Fibroblast of lung (primary cell): ENCODE results near the gene CALML4. TPM values are rescaled to one million over a fixed set of nuclear protein-coding genes. Genes with fewer than 3 reads are reported as not detected.

Source experiments
- DNase-seq, 2 donors: peaks; one replicate each; pipeline versions ENCODE4 v3.0.0 to v3.0.0-alpha.2; 2010; ENCODE audit warnings: low read depth in 2 of 2
- H2AFZ ChIP-seq: 2 replicates; pipeline ENCODE4 v1.5.1; 2012; ENCODE audit warnings: low read length, control low read depth, inconsistent platforms
- H3K27ac ChIP-seq: 2 replicates; pipeline ENCODE4 v1.5.1; 2011; ENCODE audit warnings: low read length, control low read depth; ENCODE audit not compliant: insufficient read depth
- H3K27me3 ChIP-seq: 2 replicates; pipeline ENCODE4 v1.5.1; 2011; ENCODE audit warnings: mild to moderate bottlenecking, low read length; ENCODE audit not compliant: control insufficient read depth, insufficient read depth
- H3K36me3 ChIP-seq: 2 replicates; pipeline ENCODE4 v1.5.1; 2011; ENCODE audit warnings: low read length; ENCODE audit not compliant: control insufficient read depth, insufficient read depth
- H3K4me1 ChIP-seq: 2 replicates; pipeline ENCODE4 v1.5.1; 2011; ENCODE audit warnings: low read length; ENCODE audit not compliant: control insufficient read depth, insufficient read depth; ENCODE audit errors: extremely low read depth
- H3K4me2 ChIP-seq: 2 replicates; pipeline ENCODE4 v1.5.1; 2011; ENCODE audit warnings: low read length, control low read depth; ENCODE audit not compliant: insufficient read depth; ENCODE audit errors: extremely low read depth
- H3K4me3 ChIP-seq, 4 experiments: fragments of 200-600 bp in 1 of 4; sonication (generic) in 1 of 4; replicated peaks in 1 of 4; 2 replicates each; pipeline ENCODE4 v1.5.1; 2011 to 2016; ENCODE audit warnings: low read length in 4 of 4, low read depth in 3 of 4, mild to moderate bottlenecking in 3 of 4, control low read depth in 2 of 4, inconsistent platforms in 1 of 4, mixed read lengths in 1 of 4; ENCODE audit not compliant: insufficient read depth in 1 of 4; ENCODE audit errors: control extremely low read depth in 1 of 4
- H3K79me2 ChIP-seq: 2 replicates; pipeline ENCODE4 v1.5.1; 2012; ENCODE audit warnings: mild to moderate bottlenecking, low read length, inconsistent platforms; ENCODE audit not compliant: control insufficient read depth, insufficient read depth
- H3K9ac ChIP-seq: 2 replicates; pipeline ENCODE4 v1.5.1; 2011; ENCODE audit warnings: mild to moderate bottlenecking, low read length, control low read depth; ENCODE audit not compliant: insufficient read depth
- H3K9me3 ChIP-seq: 2 replicates; pipeline ENCODE4 v1.5.1; 2012; ENCODE audit warnings: low read depth, low read length; ENCODE audit not compliant: control insufficient read depth, insufficient read depth
- H4K20me1 ChIP-seq: 2 replicates; pipeline ENCODE4 v1.5.1; 2011; ENCODE audit warnings: low read length; ENCODE audit not compliant: control insufficient read depth, insufficient read depth; ENCODE audit errors: extremely low read depth
- CTCF ChIP-seq, 2 donors: IDR thresholded peaks in 1 of 2; conservative IDR thresholded peaks in 1 of 2; 1 replicate in 1 of 2; 2 replicates in 1 of 2; pipeline ENCODE4 v1.5.1; 2011 to 2012; ENCODE audit warnings: low read length in 2 of 2, control low read depth in 1 of 2, inconsistent platforms in 1 of 2, low read depth in 1 of 2, mild to moderate bottlenecking in 1 of 2
- EZH2 ChIP-seq: IDR thresholded peaks from 2 replicates; pipeline ENCODE4 v1.5.1; 2012; ENCODE audit warnings: low read length, control low read depth, mild to moderate bottlenecking; ENCODE audit errors: missing control alignments
- polyA plus RNA-seq, 2 donors: library from polyadenylated mRNA; depleted of rRNA in 1 of 2; stranded (reverse) in 1 of 2; unstranded in 1 of 2; fragments of >200 nt; gene quantifications; 2 replicates each; pipeline ENCODE4 v1.2.1, GENCODE V29; 2011 to 2012; ENCODE audit warnings: missing spikeins in 1 of 2
- total RNA-seq: library from RNA; depleted of rRNA; stranded (reverse); fragments of >200 nt; gene quantifications from 2 replicates; pipeline ENCODE4 v1.2.1, GENCODE V29; 2014

CALML4 gene
- total and polyA plus RNA-seq, 2 donors (not counting 1 experiment from before 2014, with no cell fraction given), result 1.8 to 2.0 TPM

DNA sequence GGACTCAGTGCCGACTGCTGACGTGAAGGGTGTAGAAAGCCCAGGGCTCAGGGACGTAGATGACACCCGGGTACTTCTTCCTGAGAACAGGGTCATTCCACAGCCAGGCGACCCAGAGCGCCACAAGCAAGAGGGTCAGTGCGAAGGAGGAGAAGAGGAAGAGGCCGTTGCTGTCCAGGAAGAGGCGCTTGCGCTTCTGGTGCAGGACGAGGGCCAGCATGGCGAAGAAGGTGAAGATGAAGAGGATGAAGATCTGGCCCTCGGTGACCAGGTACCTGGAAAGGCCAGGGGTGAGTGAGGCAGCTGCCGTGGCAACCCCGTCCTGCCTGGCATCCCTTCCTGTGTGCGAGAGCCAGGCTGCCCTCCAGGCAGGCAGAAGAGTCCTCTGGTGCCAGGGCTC, 3.0 kb upstream of the CALML4 start:
- Histone ChIP-seq H3K4me1 (no peaks in the 10 kb centered on the region), H3K4me2 (no peak overlapping the region), H3K9me3 (no peaks in the 10 kb centered on the region), H3K27me3 (no peaks in the 10 kb centered on the region), H2AFZ (no peak overlapping the region), H3K9ac (no peak overlapping the region), H3K79me2 (no peaks in the 10 kb centered on the region), H4K20me1 (no peaks in the 10 kb centered on the region), H3K27ac (no peak overlapping the region), H3K36me3 (no peaks in the 10 kb centered on the region), H3K4me3 (no peak overlapping the region)
- no peak for TF ChIP-seq EZH2
- TF ChIP-seq CTCF (conservative IDR thresholded peaks at IDR 0.05 in 1 of 2, IDR thresholded peaks at IDR 0.05 in 1 of 2; ENCODE audit: low read depth in 1 of 2, low read length in 2 of 2), result no peak
- DNase-seq, result no peak

DNA sequence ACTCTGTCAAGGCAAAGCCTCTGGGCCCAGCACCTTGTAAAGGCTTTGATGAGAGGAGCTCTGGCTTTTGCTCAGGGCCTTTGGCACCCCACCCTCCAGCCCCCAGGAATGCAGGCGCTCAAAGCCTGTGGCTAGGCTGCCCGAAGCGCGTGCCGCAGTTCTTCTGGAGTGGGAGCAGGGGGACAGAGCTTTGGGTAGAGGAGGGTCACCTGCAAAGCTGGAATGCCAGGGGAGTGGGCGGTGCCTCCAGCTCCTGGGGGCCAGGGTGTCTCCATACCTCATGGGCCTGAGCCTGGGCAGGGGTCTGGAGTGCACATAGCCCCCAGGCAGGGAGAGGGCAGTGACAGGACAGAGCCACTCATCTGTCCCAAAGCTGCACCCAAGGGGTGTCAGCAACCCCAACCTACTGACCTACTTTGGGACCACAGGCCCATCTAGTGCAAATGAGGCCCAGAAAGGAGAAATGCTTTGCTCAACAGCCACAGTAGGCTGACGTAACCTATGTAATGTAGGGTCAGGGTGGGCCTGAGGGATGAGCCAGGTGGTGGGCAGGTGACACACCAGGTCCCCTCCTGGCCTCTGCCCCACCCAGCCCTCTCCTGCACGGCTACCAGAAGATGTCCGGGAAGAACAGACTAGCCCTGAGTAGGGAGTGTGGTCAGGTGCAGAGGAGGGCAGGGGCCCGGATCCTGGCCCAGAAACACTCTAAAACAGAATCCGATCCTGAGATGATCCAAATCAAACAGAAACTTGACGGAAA, 2.2 kb upstream of the CALML4 start:
- no peak for DNase-seq
- Histone ChIP-seq H3K4me2 (no peak overlapping the region), H3K4me1 (no peaks in the 10 kb centered on the region), H4K20me1 (no peaks in the 10 kb centered on the region), H3K9ac (no peak overlapping the region), H2AFZ (no peak overlapping the region), H3K36me3 (no peaks in the 10 kb centered on the region), H3K9me3 (no peaks in the 10 kb centered on the region), H3K27me3 (no peaks in the 10 kb centered on the region), H3K79me2 (no peaks in the 10 kb centered on the region), H3K27ac (no peak overlapping the region), H3K4me3 (no peak overlapping the region)
- no peak for TF ChIP-seq EZH2
- no peak for TF ChIP-seq CTCF (conservative IDR thresholded peaks at IDR 0.05 in 1 of 2, IDR thresholded peaks at IDR 0.05 in 1 of 2; ENCODE audit: low read depth in 1 of 2, low read length in 2 of 2)

GRCh38 chr15:68206711-68207151, 1.6 kb upstream of the CALML4 start:
- Histone ChIP-seq H4K20me1 (no peaks in the 10 kb centered on the region), H2AFZ (no peak overlapping the region), H3K4me3 (no peak overlapping the region), H3K27me3 (no peaks in the 10 kb centered on the region), H3K36me3 (no peaks in the 10 kb centered on the region), H3K79me2 (no peaks in the 10 kb centered on the region), H3K27ac (no peak overlapping the region), H3K4me2 (no peak overlapping the region), H3K4me1 (no peaks in the 10 kb centered on the region), H3K9me3 (no peaks in the 10 kb centered on the region), H3K9ac (no peak overlapping the region)
- DNase-seq, result no peak
- TF ChIP-seq EZH2 (no peak), CTCF (conservative IDR thresholded peaks at IDR 0.05 in 1 of 2, IDR thresholded peaks at IDR 0.05 in 1 of 2; ENCODE audit: low read depth in 1 of 2, low read length in 2 of 2) (no peak)
